Urinary bladder (tissue), 4 donors: ENCODE measurements around the gene DMRTC2. TPM values are rescaled to one million over a fixed set of nuclear protein-coding genes. Genes with fewer than 3 reads are reported as not detected.
"Not testable (repeated sequence)": the region's sequence is repeated elsewhere in the genome, so short reads cannot be mapped to it uniquely, and the experiment has no call there.

Experiments
- DNase-seq: peaks from one replicate; pipeline ENCODE4 v3.0.0-alpha.2; 2015; ENCODE audit errors: extremely low spot score
- H3K27ac ChIP-seq: one replicate; pipeline ENCODE4 v1.5.1; 2013; ENCODE audit warnings: low read depth, mild to moderate bottlenecking, moderate library complexity
- H3K36me3 ChIP-seq: one replicate; pipeline ENCODE4 v1.6.1; 2013; ENCODE audit warnings: mild to moderate bottlenecking, moderate library complexity; ENCODE audit not compliant: insufficient read depth
- H3K4me1 ChIP-seq: one replicate; pipeline ENCODE4 v1.6.1; 2013; ENCODE audit warnings: mild to moderate bottlenecking, moderate library complexity; ENCODE audit not compliant: insufficient read depth
- H3K4me3 ChIP-seq: one replicate; pipeline ENCODE4 v1.5.1; 2013; ENCODE audit warnings: low read depth, low read length
- WGBS: extraction: QIAGEN DNeasy Blood & Tissue Kit; methylation state at CpG from one replicate; pipeline ENCODE4 v1.1.7; 2013; 5-methylcytosine and 5-hydroxymethylcytosine counted together
- polyA plus RNA-seq: library from polyadenylated mRNA; stranded (reverse); fragments of 200-250 nt; gene quantifications from one replicate; pipeline ENCODE4 v1.2.3, GENCODE V29; 2013
- total RNA-seq: library from RNA; depleted of rRNA; stranded (reverse); fragments of >200 nt; gene quantifications from one replicate; pipeline ENCODE4 v1.2.3, GENCODE V29; 2014
- donor health status: healthy with polysubstance abuse.
- donor health status: healthy.

The DMRTC2 gene
- total and polyA plus RNA-seq, 2 donors = not detected

DNA sequence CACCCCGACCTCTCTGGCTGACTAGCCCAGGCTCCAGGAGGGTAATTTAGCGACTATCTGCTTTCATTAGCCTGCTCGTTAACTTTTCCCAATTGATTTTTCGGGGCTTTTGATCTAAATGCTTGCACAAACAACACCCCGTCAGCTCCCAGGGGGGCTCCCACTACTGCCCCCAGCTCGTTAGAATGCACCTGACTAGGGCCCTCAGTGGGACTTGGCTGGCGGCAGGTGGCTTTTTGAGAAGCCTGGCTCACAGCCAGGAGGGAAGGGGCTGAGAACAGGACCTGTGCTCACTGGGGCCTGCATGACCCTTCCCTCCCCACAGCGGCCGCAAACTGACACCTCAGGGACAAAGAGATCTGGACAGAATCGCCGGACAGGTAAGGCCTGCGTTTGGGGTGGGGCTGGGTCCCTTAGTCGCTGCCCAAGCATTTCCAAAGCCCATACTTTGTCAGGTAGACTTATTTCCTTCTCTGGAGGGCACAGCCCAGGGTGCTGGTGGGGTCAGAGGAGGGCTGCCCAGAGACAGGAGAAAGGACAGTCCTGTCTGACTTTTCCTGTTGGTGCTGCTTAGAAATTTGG is 24.6 kb downstream of the DMRTC2 start:
- Histone ChIP-seq H3K4me3 (no peak overlapping the region), H3K27ac (no peak overlapping the region), H3K4me1 (no peaks in the 10 kb centered on the region), H3K36me3 (peaks cover 3% of the 10 kb centered on the region)
- 82% methylated on average over 13 of the region's 13 CpGs for WGBS
- no peak for DNase-seq

DNA sequence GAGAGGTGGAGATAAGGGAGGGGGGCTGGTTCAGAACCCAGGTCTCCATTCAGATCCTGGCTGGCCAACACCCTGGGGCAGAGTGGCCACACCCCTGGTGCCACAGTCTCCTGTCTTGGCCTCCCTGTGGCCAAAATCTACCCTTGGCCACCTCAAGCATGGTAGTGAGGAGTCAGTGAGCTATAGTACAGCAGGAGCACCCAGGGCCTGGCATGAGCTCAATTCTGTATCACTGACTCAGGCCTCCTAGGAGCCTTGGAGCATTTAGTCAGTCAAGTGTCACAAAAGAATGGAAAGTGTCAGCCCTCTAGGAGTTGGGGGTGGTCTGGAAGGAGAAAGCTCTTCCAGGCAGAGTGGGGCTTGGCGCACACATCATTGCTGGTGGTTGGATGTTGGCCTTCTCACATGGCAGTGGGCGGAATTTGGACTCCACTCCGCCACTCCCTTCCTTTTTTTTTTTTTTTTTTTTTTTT is 25.6 kb downstream of the DMRTC2 start:
- Histone ChIP-seq H3K27ac (no peak overlapping the region), H3K4me3 (no peak overlapping the region), H3K36me3 (no peaks in the 10 kb centered on the region), H3K4me1 (no peaks in the 10 kb centered on the region)
- DNase-seq = no peak
- 65% methylated on average over 3 of the region's 3 CpGs for WGBS

DNA sequence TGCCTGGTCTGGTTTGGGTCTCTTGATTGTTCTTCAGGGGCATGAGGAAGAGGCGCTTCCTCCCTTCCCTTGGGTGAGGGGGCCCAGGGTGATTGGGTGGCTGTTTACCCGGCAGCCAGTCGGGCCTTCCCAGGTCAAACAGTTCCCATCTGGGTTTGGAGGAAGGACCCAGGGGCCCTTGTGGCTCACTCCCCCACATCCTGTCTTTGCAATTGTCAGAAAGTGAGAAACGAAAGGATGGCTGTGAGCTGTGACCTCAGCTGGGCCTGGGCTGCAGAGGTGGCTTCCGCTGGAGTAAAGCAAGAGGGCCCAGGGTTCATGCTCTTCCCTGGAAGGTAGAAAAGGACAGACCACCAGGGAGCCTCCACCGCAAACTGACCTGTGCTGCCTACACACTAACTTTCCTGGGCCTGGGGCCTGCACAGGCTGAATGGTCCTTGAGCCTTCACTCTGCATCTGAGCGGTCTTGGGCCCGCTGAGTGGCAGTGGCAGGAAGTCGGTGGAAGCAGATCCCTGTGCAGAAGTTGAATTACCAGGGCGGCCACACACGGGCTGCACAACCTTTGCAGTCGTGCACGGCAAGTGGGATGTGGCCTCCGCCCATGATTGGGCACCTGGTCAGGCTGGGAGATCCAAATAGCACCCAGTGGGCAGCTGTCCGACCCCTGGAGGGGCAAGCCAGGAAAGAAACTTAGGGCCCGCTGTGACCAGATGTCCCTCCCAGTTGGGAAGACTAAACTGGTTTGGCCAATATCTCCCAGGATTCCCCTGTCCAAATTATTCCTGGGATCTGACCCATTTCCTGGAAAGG is 26.9 kb downstream of the DMRTC2 start:
- no peak overlapping the region for H3K4me3 ChIP-seq
- H3K27ac ChIP-seq = no peak overlapping the region
- H3K4me1 ChIP-seq = no peaks in the 10 kb centered on the region
- H3K36me3 ChIP-seq = no peaks in the 10 kb centered on the region
- WGBS = 68% methylated on average over 16 of the region's 16 CpGs
- DNase-seq = no peak

DNA sequence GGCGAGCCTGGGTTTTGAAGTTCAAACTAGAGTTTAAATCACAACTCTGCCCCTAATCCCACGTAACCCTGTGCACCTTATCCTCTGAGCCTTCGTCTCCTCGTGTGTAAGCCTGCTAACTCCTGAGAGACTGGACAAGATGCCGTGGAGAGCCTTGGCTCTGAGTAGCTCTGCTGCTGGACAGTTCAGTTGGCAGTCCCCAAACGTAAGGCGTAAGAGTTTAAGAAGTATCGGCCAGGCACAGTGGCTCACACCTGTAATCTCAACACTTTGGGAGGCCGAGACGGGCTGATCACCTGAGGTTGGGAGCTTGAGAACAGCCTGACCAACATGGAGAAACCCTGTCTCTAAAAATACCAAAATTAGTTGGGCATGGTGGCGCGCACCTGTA is 27.5 kb downstream of the DMRTC2 start:
- no peaks in the 10 kb centered on the region for H3K36me3 ChIP-seq
- H3K4me3 ChIP-seq = no peak overlapping the region
- H3K27ac ChIP-seq = no peak overlapping the region
- no peaks in the 10 kb centered on the region for H3K4me1 ChIP-seq
- 88% methylated on average over 12 of the region's 12 CpGs for WGBS
- no peak for DNase-seq

DNA sequence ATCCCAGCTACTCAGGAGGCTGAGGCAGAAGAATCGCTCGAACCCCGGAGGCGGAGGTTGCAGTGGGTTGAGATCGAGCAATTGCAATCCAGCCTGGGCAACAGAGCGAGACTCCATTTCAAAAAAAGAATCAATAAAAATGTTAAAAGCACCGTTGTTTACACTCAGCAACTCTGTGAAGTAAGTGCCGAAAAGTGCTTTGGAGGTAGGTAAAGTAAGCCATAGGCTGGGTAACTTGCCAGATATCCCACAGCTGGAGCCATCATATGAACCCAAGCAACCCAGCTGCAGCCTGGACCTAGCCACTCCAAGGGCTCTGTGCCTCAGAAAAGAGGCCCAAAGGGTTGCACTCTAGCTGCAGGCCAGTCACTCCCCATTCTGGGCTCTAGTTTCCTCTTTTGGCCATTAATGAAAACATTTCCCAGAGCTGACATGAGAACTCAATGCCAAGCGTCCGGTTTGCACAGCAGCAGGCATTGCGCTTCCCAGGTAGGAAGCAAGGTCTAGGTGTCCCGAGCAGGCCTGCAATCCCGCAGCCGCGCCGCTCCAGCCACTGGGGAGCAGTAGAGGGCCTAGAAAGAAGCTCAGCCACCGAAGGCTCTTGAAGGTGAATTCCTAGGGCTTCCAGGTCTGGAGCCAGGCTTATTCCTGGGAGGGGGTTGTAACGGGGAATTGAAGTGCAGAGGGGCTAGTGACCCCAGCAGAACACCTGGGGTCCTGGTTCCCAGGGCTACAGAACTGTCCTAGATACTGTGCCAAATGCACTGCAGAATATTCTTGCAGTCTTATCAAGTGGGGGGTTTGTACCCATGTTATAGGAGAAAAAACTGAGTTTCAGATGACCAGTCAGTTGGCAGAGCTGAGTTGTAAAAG is 28.2 kb downstream of the DMRTC2 start:
- 41% methylated on average over 18 of the region's 18 CpGs for WGBS
- H3K36me3 ChIP-seq = no peaks in the 10 kb centered on the region
- no peak overlapping the region for H3K27ac ChIP-seq
- DNase-seq = no peak
- no peak overlapping the region for H3K4me3 ChIP-seq
- no peaks in the 10 kb centered on the region for H3K4me1 ChIP-seq

DNA sequence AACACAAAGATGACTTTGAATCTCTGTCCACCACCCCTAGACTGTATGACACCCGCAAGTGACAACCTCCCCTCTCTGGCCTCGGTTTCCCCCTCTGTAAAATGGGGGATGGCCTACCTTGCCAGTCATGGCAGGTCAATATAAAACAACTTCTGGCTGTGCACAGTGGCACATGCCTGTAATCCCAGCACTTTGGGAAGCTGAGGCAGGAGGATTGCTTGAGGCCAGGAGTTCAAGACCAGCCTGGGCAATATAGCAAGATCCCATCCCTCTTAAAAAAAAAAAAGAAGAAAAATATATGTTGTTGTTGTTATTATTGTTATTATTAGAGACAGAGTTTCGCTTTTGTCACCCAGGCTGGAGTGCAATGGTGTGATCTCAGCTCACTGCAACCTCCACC is 31.1 kb downstream of the DMRTC2 start:
- not testable (repeated sequence) for H3K36me3 ChIP-seq, H3K4me3 ChIP-seq, H3K27ac ChIP-seq, DNase-seq, H3K4me1 ChIP-seq
- WGBS = 78% methylated on average over 3 of the region's 3 CpGs

DNA sequence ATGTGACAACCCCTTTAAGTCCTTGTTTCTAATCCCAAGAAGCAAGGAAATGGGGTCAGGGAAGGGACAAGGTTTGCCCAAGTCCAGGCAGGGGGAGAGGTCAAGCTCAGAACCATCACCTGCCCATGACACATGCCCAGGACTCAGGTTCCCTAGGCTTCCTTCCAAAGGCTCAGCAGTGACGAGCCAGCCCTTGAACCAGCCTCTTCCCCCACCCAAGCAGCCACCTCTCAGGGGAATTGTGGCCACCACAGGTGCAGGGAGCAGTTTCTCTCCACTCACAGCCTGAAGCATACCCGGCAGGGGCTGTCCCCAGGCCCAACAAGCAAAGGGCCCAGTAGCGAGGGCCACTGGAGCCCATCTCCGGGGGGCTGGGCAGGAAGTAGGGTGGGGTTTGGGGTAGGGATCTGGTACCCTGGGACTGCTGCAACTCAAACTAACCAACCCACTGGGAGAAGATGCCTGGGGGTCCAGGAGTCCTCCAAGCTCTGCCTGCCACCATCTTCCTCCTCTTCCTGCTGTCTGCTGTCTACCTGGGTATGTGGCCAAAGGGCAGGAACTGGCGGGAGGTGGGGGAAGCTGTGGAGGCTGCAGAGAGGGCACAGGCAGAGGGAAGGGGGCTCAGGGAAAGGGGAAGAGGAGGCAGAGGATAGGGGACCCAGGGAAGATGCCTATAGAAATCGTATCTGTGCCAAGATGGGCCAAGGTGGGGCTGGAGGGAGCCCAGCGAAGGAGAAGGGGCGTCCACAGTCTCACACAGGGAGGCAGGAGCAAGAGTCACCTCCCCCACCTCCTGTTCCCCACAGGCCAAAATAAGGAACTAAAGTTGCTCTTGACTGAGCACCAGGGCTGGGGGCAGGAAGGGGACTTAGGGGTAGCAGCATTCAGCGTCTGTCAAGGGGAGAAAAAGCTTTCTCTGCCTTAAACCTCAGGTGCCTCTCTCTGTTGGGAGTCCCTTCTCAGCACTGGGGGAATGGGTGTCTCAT is 32.3 kb downstream of the DMRTC2 start, which contains the start of gene CD79A:
Gene CD79A (plus strand): TSS at position 433 of the 986 bp plus-strand sequence. CDS start 26 bp downstream, at position 459.
- no peak for DNase-seq
- Histone ChIP-seq H3K4me3 (no peak within 1 kb of the TSS), H3K27ac (no peak within 1 kb of the TSS), H3K4me1 (no peaks in the 10 kb centered on the region), H3K36me3 (no peaks in the 10 kb centered on the region)
- WGBS = 61% methylated on average over 9 of the region's 9 CpGs

DNA sequence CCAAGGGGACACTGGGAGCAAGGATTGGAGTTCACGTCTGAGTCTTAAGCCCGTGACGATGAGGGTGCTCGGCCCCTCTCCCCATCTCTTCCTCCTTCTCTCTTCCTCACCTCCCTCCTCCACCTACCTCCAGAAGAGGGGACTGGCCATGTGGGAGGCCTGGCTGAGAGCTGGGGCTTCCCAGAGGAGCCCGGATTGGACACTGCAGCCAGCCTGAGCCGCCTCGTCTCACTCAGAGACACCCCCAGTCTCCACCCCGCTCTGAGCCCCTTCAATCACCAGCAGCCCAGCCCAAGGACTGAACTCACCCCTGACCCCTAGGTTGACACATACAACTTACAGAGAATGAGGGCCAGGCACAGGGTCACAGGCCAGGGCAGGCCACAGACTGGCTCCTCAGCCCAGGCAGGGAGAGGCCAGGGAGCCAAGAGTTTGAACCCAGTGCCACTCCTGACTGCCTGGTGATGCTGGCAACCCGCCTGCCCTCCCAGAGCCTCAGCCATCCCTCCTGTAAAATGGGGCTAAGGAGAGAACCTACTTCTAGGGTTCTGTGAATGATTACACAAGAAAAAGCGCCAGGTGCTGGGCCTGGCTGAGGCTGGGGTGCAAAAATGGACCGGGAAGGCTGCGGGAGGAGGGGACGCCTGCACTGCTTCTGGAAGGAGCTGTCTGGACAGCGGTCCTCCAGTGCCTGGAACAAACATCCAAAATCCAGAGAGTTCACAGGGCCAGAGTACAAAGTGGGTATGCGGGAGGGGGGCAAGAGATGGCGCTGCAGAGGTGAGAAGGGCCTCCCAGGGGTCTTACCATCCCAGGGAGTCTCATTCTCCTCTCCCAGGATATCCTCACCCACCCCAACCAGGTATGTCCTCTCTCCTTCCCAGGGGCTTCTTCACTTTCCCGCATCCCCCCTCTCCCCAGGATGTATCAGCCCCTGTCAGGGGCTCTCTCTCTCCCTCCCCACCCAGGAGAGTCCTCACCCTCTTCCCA is 33.4 kb downstream of the DMRTC2 start:
- Histone ChIP-seq H3K4me3 (no peak overlapping the region), H3K36me3 (no peaks in the 10 kb centered on the region), H3K27ac (no peak overlapping the region), H3K4me1 (no peaks in the 10 kb centered on the region)
- DNase-seq = no peak
- 57% methylated on average over 17 of the region's 17 CpGs for WGBS

DNA sequence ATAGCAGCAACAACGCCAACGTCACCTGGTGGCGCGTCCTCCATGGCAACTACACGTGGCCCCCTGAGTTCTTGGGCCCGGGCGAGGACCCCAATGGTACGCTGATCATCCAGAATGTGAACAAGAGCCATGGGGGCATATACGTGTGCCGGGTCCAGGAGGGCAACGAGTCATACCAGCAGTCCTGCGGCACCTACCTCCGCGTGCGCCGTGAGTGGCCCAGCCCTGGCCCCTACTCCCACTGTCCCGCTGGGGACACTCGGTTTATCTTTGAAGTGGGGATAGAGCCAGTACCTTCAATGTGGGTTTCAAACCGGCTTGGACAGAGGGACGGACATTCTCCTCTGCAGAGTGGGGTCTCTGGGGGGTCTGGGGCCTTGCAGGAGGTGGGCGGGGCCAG is 34.2 kb downstream of the DMRTC2 start:
- Histone ChIP-seq H3K4me1 (no peaks in the 10 kb centered on the region), H3K27ac (no peak overlapping the region), H3K36me3 (no peaks in the 10 kb centered on the region), H3K4me3 (no peak overlapping the region)
- DNase-seq = no peak
- WGBS = 85% methylated on average over 21 of the region's 21 CpGs

DNA sequence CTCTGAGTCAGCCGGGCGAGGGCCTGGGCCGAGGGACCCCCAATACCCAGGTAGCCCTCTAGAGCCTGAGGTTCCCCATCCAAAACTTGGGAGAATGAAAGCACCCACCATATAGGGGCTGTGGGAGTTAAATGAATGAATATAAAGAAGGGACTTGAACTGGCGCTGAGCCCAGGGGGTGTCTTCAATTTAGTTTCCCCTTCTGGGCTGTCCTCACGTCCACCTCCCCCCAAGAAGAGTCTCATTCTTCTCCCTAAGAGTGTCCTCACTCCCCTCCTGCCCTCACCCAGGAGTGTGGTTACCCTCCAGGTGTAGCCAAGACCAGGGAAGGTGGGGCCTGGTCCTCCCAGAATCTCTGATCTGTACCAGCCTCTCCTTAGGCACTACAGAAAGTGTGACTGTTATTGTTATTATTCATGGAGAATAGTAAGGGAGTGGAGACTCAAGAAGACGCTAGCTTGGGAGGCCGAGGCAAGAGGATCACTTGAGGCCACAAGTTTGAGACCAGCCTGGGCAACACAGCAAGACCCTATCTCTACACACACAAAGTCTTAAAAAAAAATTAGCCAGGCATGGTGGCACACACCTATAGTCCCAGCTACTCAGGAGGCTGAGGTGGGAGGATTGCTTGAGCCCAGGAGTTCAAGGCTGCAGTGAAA is 35.0 kb downstream of the DMRTC2 start:
- H3K4me1 ChIP-seq = peaks cover 2% of the 10 kb centered on the region
- no peak overlapping the region for H3K4me3 ChIP-seq
- WGBS = 80% methylated on average over 7 of the region's 7 CpGs
- DNase-seq = no peak
- H3K36me3 ChIP-seq = no peaks in the 10 kb centered on the region
- no peak overlapping the region for H3K27ac ChIP-seq

DNA sequence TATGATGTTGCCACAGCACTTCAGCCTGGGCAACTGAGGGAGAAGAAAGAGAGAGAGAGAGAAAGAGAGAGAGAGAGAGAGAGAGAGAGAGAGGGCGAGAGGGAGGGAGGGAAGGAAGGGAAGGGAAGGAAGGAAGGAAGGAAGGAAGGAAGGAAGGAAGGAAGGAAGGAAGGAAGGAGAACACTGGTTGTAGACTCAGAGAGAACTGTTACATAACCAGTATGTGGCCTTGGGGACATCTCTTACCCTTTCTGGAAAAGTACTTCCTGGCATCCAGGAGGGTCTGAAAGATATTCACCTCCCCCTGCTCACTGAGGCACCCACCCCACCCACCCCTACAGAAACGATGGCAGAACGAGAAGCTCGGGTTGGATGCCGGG is 35.5 kb downstream of the DMRTC2 start:
- Histone ChIP-seq H3K36me3 (no peaks in the 10 kb centered on the region), H3K4me1 (peaks cover 4% of the 10 kb centered on the region), H3K27ac (no peak overlapping the region), H3K4me3 (no peak overlapping the region)
- DNase-seq = no peak
- WGBS = 66% methylated on average over 5 of the region's 5 CpGs
